Left ventricle myocardium inferior (tissue), 1 donor: Measurements from ENCODE around the gene TNS3. TPM values are rescaled to one million over a fixed set of nuclear protein-coding genes. Genes with fewer than 3 reads are reported as not detected.

Experiments used
- DNase-seq: peaks from one replicate; pipeline ENCODE4 v3.0.0-alpha.2; 2020
- H3K27ac ChIP-seq: fragments of 200-600 bp; replicated peaks from 2 replicates; pipeline ENCODE4 v1.8.0; 2021
- H3K27me3 ChIP-seq: fragments of 200-600 bp; 2 replicates; pipeline ENCODE4 v1.8.0; 2021; ENCODE audit warnings: low read depth
- H3K36me3 ChIP-seq: fragments of 200-600 bp; 2 replicates; pipeline ENCODE4 v1.8.0; 2021
- H3K4me1 ChIP-seq: fragments of 200-600 bp; 2 replicates; pipeline ENCODE4 v1.8.0; 2021
- H3K4me3 ChIP-seq: fragments of 200-600 bp; 2 replicates; pipeline ENCODE4 v1.8.0; 2021; ENCODE audit warnings: mild to moderate bottlenecking, moderate library complexity
- H3K9me3 ChIP-seq: fragments of 200-600 bp; replicated peaks from 2 replicates; pipeline ENCODE4 v1.8.0; 2021
- CTCF ChIP-seq: fragments of 200-600 bp; IDR thresholded peaks from 2 replicates; pipeline ENCODE4 v1.8.0; 2021; ENCODE audit warnings: antibody characterized with exemption, mild to moderate bottlenecking, borderline replicate concordance
- intact Hi-C: fragments of 100-400 bp; cut with micrococcal nuclease; formaldehyde crosslinking; loops from one replicate; pipeline ENCODE4 v1.11.0; 2022
- total RNA-seq: library from RNA; stranded (reverse); fragmentation: NEBNext Ultra II Directional; extraction: Animal tissue kit (Norgen Biotek cat#: 25700); gene quantifications from one replicate; pipeline ENCODE4 v1.2.1, GENCODE V29; 2021
- donor health status: DM: no; HTN: yes; CAD: no; lungs with severe emphysema.

Gene TNS3
- total RNA-seq, 1 donor from 2014 or later = 40.6 TPM

- Histone ChIP-seq H3K4me1 (peaks cover 52% of the 10 kb centered on the region), H3K27me3 (no peaks in the 10 kb centered on the region), H3K4me3 (peak overlapping the region; percentile 49), H3K27ac (peak overlapping the region; percentile 86), H3K36me3 (no peaks in the 10 kb centered on the region), H3K9me3 (no peaks in the 10 kb centered on the region)
- DNase-seq = peak; percentile 85
- TF ChIP-seq CTCF = no peak
- intact Hi-C loops = no loop called here
Observed at GRCh38 chr7:47379629-47380324, 202.1 kb downstream of the TNS3 start.

- Histone ChIP-seq H3K36me3 (no peaks in the 10 kb centered on the region), H3K4me1 (peaks cover 61% of the 10 kb centered on the region), H3K27ac (peak overlapping the region; percentile 86), H3K4me3 (no peak overlapping the region), H3K9me3 (no peaks in the 10 kb centered on the region), H3K27me3 (no peaks in the 10 kb centered on the region)
- intact Hi-C loops = no loop called here
- no peak for TF ChIP-seq CTCF
- DNase-seq = no peak
Observed at GRCh38 chr7:47378728-47379395, 203.0 kb downstream of the TNS3 start.

DNA sequence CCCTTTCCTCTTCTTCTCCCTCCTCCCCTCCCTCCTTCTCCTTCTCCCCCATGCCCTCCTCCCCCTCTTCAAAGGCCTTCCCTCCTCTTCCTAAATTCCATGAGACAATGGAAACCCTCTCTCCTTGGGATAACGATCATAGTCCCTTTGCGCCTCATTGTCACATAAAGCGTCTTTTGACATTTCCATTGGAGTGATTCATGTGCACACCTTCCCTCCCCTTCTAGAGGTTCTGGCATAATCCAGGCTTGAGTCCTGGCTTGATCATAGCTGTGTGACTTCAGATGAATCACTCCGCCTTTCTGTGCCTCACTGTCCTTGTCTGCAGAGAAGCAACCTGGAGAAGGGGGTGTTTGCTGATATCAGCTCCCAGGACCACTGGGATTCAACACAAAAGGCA, 204.2 kb downstream of the TNS3 start:
- no peaks in the 10 kb centered on the region for H3K36me3 ChIP-seq
- intact Hi-C loops = no loop called here
- DNase-seq = no peak
- no peaks in the 10 kb centered on the region for H3K27me3 ChIP-seq
- no peak for TF ChIP-seq CTCF
- no peaks in the 10 kb centered on the region for H3K9me3 ChIP-seq
- H3K27ac ChIP-seq = no peak overlapping the region
- peaks cover 72% of the 10 kb centered on the region for H3K4me1 ChIP-seq
- H3K4me3 ChIP-seq = no peak overlapping the region

GRCh38 chr7:47376991-47377616, 204.8 kb downstream of the TNS3 start:
- DNase-seq = no peak
- Histone ChIP-seq H3K9me3 (no peaks in the 10 kb centered on the region), H3K27me3 (no peaks in the 10 kb centered on the region), H3K4me3 (no peak overlapping the region), H3K4me1 (peaks cover 79% of the 10 kb centered on the region), H3K36me3 (no peaks in the 10 kb centered on the region), H3K27ac (no peak overlapping the region)
- intact Hi-C loops = no loop called here
- no peak for TF ChIP-seq CTCF

DNA sequence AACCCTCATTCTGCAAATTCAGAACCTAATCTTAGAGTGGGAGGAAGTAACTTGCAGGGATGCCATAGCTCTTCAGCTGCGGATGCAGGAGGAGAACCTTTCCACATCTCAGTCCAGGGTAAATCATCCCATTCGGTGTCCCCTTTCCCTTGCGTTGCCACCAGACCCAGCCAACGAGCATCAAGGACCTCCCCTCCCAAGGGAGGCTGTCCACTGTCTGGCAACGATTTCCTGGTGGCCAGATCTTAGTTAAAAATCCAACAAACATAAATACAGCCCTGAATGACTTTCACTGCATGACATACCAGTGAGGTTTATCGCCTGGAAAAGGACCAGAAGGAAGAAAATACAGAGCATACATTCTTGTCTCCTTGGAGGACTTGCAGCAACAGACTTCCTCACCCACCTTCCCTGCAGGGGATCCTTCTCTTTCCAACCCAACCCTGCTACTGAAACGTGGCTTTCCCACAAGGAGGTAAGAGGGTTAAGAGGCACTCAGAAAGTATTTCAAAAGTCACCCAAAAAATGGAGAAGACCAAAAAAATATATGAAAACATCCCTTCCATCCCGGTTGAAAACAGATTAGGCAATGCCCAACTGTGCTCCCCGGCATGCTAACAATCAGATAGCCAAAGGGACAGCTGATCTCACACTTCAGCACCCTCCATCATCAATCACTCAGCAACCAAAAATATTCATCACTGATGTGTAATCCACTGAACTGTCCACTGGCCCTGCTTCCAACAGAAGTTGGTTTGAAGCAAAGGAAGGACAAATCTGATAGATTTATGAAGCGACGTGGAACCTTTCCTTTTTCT, 206.6 kb downstream of the TNS3 start:
- intact Hi-C loops = no loop called here
- TF ChIP-seq CTCF = no peak
- H3K9me3 ChIP-seq = no peaks in the 10 kb centered on the region
- no peaks in the 10 kb centered on the region for H3K27me3 ChIP-seq
- peaks cover 88% of the 10 kb centered on the region for H3K4me1 ChIP-seq
- H3K4me3 ChIP-seq = no peak overlapping the region
- DNase-seq = no peak
- H3K27ac ChIP-seq = peak overlapping the region; percentile 82
- no peaks in the 10 kb centered on the region for H3K36me3 ChIP-seq
